ENCODE measurements around the gene KRTAP12-2.

The KRTAP12-2 gene

DNA sequence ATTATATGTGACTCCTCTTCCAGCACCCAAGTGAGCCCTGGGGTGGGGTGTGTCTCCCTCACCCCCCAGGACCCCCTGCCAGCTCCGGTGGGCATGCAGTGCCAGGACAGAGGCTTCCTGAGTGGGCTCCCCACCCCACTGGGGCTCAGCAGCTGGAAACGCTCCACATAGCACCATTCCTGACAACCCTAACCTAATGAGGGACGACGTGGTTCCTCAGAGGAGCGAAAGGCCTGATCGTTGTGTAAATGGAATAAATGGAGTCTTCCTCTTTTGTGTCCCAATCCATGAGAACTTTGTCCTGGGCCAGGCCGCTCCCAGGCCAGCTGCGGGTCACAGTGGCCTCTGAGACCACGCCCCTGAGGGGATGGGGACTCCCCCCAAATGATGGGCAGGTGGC, 46.4 kb upstream of the KRTAP12-2 start:
- H3K79me2 ChIP-seq (ENCODE audit: low read length), result no peaks in the 10 kb centered on the region
- TF ChIP-seq EZH2phosphoT487 (IDR thresholded peaks at IDR 0.05; ENCODE audit: low read length) (no peak), EZH2 (optimal IDR thresholded peaks at IDR 0.05; ENCODE audit: low read depth, low read length) (no peak)
- TF ChIP-seq, protein P1, sequence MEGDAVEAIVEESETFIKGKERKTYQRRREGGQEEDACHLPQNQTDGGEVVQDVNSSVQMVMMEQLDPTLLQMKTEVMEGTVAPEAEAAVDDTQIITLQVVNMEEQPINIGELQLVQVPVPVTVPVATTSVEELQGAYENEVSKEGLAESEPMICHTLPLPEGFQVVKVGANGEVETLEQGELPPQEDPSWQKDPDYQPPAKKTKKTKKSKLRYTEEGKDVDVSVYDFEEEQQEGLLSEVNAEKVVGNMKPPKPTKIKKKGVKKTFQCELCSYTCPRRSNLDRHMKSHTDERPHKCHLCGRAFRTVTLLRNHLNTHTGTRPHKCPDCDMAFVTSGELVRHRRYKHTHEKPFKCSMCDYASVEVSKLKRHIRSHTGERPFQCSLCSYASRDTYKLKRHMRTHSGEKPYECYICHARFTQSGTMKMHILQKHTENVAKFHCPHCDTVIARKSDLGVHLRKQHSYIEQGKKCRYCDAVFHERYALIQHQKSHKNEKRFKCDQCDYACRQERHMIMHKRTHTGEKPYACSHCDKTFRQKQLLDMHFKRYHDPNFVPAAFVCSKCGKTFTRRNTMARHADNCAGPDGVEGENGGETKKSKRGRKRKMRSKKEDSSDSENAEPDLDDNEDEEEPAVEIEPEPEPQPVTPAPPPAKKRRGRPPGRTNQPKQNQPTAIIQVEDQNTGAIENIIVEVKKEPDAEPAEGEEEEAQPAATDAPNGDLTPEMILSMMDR (IDR thresholded peaks at IDR 0.05; ENCODE audit: low read length), result no peak
- H3K4me1 ChIP-seq (ENCODE audit: low read length), result no peaks in the 10 kb centered on the region

DNA sequence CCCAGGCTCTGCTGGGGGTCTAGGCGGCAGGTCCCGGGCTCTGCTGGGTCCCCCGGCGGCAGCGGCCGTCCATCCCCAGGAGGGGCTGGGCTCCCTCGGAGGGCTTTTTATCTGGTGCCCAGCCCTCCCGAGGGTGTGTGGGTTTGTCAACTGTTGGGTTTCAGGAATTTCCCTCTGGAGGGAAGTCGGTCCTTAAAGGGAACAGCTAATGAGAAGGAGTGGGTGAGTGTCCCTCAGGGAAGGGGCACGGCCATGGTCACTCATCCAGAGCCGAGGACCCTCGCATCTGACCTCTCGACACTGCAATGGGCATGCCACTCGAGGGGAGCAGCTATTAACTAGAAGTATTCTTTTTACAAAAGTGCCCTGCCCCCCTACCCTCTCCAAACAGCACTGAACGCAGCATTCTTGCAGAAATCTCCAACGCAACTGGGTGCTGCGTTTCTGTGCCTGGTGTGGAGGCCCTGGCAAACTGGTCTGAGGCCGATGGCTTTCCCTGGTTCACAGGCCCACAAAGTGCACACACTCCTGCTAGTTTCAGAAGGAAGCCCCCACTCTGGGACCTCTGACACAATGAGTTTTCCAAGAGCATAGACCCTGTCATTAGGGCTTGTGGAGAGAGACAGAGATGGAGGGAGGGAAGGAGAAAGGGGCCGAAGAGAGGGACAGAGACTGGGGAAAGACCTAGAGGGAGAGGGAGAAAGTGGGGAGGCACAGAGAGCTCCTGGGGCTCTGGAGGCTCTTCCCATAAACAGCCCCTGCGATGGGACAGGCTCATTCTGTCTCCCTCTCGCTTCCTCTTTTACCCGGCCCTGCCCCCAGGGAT, 45.7 kb upstream of the KRTAP12-2 start:
- Histone ChIP-seq H3K79me2 (ENCODE audit: low read length) (no peaks in the 10 kb centered on the region), H3K36me3 (replicated peaks; ENCODE audit: insufficient read depth, low read length) (no peaks in the 10 kb centered on the region), H3K4me3 (ENCODE audit: low read length) (no peak overlapping the region), H3K9me3 (replicated peaks; ENCODE audit: insufficient read depth, low read length) (no peaks in the 10 kb centered on the region), H3K27me3 (replicated peaks; ENCODE audit: insufficient read depth, low read length) (peaks cover 92% of the 10 kb centered on the region), H2AFZ (ENCODE audit: low read length) (no peak overlapping the region), H3K9me2 (replicated peaks; ENCODE audit: insufficient read depth, low read length) (no peaks in the 10 kb centered on the region), H4K20me1 (ENCODE audit: insufficient read depth, low read length) (no peaks in the 10 kb centered on the region), H3K4me1 (ENCODE audit: low read length) (no peaks in the 10 kb centered on the region), H3K27ac (ENCODE audit: low read length) (no peak overlapping the region), H3K4me2 (ENCODE audit: low read depth, low read length) (no peak overlapping the region), H3K9ac (ENCODE audit: low read length) (no peak overlapping the region), H3F3A (ENCODE audit: insufficient read depth, low read length) (no peaks in the 10 kb centered on the region)
- no peak for DNase-seq
- TF ChIP-seq, protein P1 (IDR thresholded peaks at IDR 0.05; ENCODE audit: low read length), result no peak
- TF ChIP-seq EZH2phosphoT487 (IDR thresholded peaks at IDR 0.05; ENCODE audit: low read length) (no peak), EZH2 (optimal IDR thresholded peaks at IDR 0.05; ENCODE audit: low read depth, low read length) (peak; percentile 42)

More for the DNA sequence above, 46.4 kb upstream of the KRTAP12-2 start:
- Histone ChIP-seq H3K9ac (ENCODE audit: low read length) (no peak overlapping the region), H3K4me2 (ENCODE audit: low read depth, low read length) (no peak overlapping the region), H3K9me2 (replicated peaks; ENCODE audit: insufficient read depth, low read length) (no peaks in the 10 kb centered on the region), H3K4me3 (ENCODE audit: low read length) (no peak overlapping the region), H3K27me3 (replicated peaks; ENCODE audit: insufficient read depth, low read length) (peaks cover 93% of the 10 kb centered on the region), H2AFZ (ENCODE audit: low read length) (no peak overlapping the region), H3K27ac (ENCODE audit: low read length) (no peak overlapping the region), H3K9me3 (replicated peaks; ENCODE audit: insufficient read depth, low read length) (no peaks in the 10 kb centered on the region), H3K36me3 (replicated peaks; ENCODE audit: insufficient read depth, low read length) (no peaks in the 10 kb centered on the region), H3F3A (ENCODE audit: insufficient read depth, low read length) (no peaks in the 10 kb centered on the region), H4K20me1 (ENCODE audit: insufficient read depth, low read length) (no peaks in the 10 kb centered on the region)
- DNase-seq, result no peak

DNA sequence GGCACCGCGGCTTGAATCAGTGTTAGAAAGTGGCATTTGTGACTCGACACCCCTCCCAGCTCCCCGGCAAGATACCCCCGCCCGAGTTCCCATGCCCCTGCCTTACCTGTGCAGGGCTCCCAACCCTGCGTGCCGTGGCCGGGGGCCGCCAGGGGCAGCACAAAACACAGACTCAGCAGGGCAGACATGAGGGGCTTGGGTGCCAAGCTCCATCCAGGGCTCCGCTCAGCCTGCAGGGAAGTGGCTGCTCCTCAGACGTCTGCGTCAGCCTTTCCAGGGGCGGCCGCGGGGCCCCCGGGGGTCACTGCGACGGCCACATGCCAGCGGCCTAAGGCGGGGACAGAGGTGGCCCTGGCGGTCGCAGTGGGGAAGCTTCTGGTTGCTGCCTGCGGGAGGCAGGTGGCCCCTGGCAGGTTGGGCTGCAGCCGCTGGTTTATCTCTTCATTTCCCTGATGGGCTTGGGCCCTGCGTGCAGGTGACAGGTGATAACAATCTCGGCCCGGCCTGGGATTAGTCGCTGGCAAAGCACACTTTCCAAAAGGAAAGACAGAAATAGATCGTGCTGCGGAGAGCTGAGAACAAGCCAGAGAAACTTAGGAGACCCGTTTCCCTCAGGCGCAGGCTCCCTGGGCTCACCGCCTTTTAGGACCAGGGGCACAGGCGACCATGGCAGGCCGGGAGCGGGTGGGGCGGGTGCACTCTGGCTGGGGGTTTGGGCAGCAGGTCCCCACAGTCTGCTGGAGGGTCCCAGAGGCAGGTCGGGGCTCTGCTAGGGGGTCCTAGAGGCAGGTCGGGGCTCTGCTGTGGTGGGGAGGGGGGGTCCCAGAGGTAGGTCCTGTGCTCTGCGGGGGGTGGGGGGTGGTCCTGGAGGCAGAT, 44.8 kb upstream of the KRTAP12-2 start, which contains the start of gene TSPEAR:
Gene TSPEAR (minus strand): TSS at position 246 of the 876 bp plus-strand sequence. CDS start 58 bp downstream, at position 188.
- Histone ChIP-seq H4K20me1 (ENCODE audit: insufficient read depth, low read length) (no peaks in the 10 kb centered on the region), H3K9ac (ENCODE audit: low read length) (no peak within 1 kb of the TSS), H2AFZ (ENCODE audit: low read length) (no peak within 1 kb of the TSS), H3K4me1 (ENCODE audit: low read length) (no peaks in the 10 kb centered on the region), H3K9me2 (replicated peaks; ENCODE audit: insufficient read depth, low read length) (no peaks in the 10 kb centered on the region), H3F3A (ENCODE audit: insufficient read depth, low read length) (no peaks in the 10 kb centered on the region), H3K9me3 (replicated peaks; ENCODE audit: insufficient read depth, low read length) (no peaks in the 10 kb centered on the region), H3K27ac (ENCODE audit: low read length) (no peak within 1 kb of the TSS), H3K27me3 (replicated peaks; ENCODE audit: insufficient read depth, low read length) (peaks cover 91% of the 10 kb centered on the region), H3K36me3 (replicated peaks; ENCODE audit: insufficient read depth, low read length) (no peaks in the 10 kb centered on the region), H3K4me2 (ENCODE audit: low read depth, low read length) (no peak within 1 kb of the TSS), H3K79me2 (ENCODE audit: low read length) (no peaks in the 10 kb centered on the region), H3K4me3 (ENCODE audit: low read length) (no peak within 1 kb of the TSS)
- TF ChIP-seq, protein P1 (IDR thresholded peaks at IDR 0.05; ENCODE audit: low read length), result no peak
- TF ChIP-seq EZH2phosphoT487 (IDR thresholded peaks at IDR 0.05; ENCODE audit: low read length) (peak; percentile 79; the same call in 1 of the 2 replicates), EZH2 (optimal IDR thresholded peaks at IDR 0.05; ENCODE audit: low read depth, low read length) (no peak)
- no peak for DNase-seq

All from MM.1S (cell line).